ENCODE results near the gene KRTAP29-1. TPM values are rescaled to one million over a fixed set of nuclear protein-coding genes. Genes with fewer than 3 reads are reported as not detected.

KRTAP29-1 gene
- total RNA-seq, 2 donors from 2014 or later: not detected

GRCh38 chr17:41322903-41323895 lies 20.5 kb upstream of the KRTAP29-1 start:
- Mint-ChIP-seq H3K4me3 (no peak overlapping the region), H3K9me3 (no peaks in the 10 kb centered on the region), H3K4me1 (peaks cover 11% of the 10 kb centered on the region), H3K27ac (peak overlapping the region; percentile 59), H3K27me3 (no peaks in the 10 kb centered on the region), H3K36me3 (ENCODE audit: low read depth) (no peaks in the 10 kb centered on the region)
- no peak for ATAC-seq (replicated peaks)

DNA sequence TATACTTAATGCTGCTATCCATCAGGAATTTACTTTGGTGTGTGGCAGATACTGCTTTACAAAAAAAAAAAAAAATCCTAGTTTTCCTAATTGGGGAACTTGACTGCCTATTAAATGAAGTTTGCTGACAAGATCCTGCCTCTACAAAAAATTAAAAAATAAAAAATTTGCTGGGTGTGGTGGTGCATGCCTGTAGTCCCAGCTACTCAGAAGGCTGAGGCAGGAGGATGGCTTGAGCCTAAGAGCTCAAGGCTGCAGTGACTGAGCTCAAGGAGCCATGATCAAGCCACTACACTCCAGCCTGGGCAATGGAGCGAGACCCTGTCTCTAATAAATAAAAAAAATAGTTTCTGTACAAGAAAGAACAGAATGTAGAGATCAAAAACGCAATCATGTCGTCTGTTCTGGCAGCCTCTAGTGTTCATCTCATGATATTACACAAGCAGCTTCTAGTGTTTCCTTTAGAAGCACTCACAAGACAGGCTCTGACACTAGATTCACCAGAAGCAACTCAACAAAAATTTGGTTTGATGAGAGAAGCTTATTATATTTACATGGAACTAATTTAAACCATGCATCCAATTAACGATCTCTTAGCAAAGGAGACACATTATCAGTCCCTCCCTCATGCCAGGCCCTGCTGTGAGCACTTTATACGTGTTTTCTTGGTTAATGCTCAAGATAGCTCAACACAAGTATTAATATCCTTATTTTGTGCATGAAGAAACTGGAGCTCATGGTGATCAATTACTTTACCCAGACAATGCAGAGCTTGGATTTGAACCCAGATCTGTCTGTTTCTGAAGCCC lies 19.6 kb upstream of the KRTAP29-1 start:
- Mint-ChIP-seq H3K27me3 (no peaks in the 10 kb centered on the region), H3K9me3 (no peaks in the 10 kb centered on the region), H3K36me3 (ENCODE audit: low read depth) (no peaks in the 10 kb centered on the region), H3K27ac (peak overlapping the region; percentile 59), H3K4me3 (no peak overlapping the region), H3K4me1 (peaks cover 11% of the 10 kb centered on the region)
- ATAC-seq (replicated peaks): peak; percentile 62

DNA sequence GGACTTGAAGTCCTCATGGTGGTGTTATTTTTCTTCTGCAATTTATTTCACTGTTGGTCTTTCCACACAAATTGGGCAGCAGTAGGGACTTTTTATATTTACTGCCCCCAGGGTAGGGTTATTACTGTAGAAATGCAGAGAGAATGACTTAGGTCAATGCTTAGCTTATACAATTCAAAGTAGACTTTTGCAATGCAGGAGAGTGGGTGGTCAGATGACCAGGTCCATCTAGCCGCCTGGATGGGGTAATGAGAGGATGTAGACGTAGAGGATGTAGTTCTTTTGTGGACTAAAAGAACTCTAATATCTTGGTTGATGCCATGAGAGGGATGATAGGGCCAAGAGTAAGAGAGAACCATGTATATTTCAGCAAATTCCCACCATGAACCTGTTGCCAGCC lies 15.6 kb upstream of the KRTAP29-1 start:
- Mint-ChIP-seq H3K27me3 (no peaks in the 10 kb centered on the region), H3K27ac (no peak overlapping the region), H3K36me3 (ENCODE audit: low read depth) (no peaks in the 10 kb centered on the region), H3K4me1 (peaks cover 5% of the 10 kb centered on the region), H3K4me3 (no peak overlapping the region), H3K9me3 (no peaks in the 10 kb centered on the region)
- no peak for ATAC-seq (replicated peaks)

GRCh38 chr17:41315814-41316445 lies 13.3 kb upstream of the KRTAP29-1 start:
- no peak overlapping the region for H3K4me3 Mint-ChIP-seq
- H3K27me3 Mint-ChIP-seq: no peaks in the 10 kb centered on the region
- H3K36me3 Mint-ChIP-seq (ENCODE audit: low read depth): no peaks in the 10 kb centered on the region
- H3K9me3 Mint-ChIP-seq: no peaks in the 10 kb centered on the region
- no peak for ATAC-seq (replicated peaks)
- H3K4me1 Mint-ChIP-seq: peaks cover 6% of the 10 kb centered on the region
- peak overlapping the region; percentile 38 for H3K27ac Mint-ChIP-seq

GRCh38 chr17:41315204-41315794 lies 12.6 kb upstream of the KRTAP29-1 start, which contains the start of gene KRTAP17-1:
KRTAP17-1 (minus strand) TSS chr17:41315710; CDS start chr17:41315650, 60 bp downstream.
- no peak within 1 kb of the TSS for H3K4me3 Mint-ChIP-seq
- no peaks in the 10 kb centered on the region for H3K9me3 Mint-ChIP-seq
- H3K36me3 Mint-ChIP-seq (ENCODE audit: low read depth): no peaks in the 10 kb centered on the region
- no peak for ATAC-seq (replicated peaks)
- H3K27ac Mint-ChIP-seq: peak within 1 kb of the TSS; percentile 38
- H3K4me1 Mint-ChIP-seq: peaks cover 6% of the 10 kb centered on the region
- no peaks in the 10 kb centered on the region for H3K27me3 Mint-ChIP-seq

GRCh38 chr17:41311111-41311510 lies 8.5 kb upstream of the KRTAP29-1 start:
- ATAC-seq (replicated peaks): no peak
- Mint-ChIP-seq H3K9me3 (no peaks in the 10 kb centered on the region), H3K27me3 (no peaks in the 10 kb centered on the region), H3K4me3 (no peak overlapping the region), H3K4me1 (peaks cover 39% of the 10 kb centered on the region), H3K27ac (no peak overlapping the region), H3K36me3 (ENCODE audit: low read depth) (no peaks in the 10 kb centered on the region)

DNA sequence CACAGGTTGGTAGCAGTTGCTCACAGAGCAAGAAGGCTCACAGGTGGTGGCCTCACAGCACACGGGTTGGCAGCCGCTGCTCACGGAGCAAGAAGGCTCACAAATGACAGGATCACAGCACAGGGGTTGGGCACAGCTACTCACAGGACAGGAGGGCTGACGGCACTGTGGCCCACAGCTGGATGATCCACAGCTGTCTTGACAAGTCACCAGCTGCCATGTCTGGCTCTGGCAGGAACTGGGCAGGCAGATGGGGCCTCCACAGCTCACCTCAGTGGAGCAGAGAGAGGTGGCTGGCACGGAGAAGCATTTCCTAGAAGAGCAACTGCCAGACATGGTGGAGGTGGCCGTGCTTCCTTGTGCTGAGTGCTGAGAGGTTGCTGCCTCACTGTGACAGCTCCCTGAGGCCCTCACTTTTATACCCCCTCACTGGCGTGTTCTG lies 6.3 kb upstream of the KRTAP29-1 start, which contains the start of gene KRTAP16-1:
KRTAP16-1 (minus strand) TSS at position 392 of the 442 bp plus-strand sequence; CDS start at position 336, 56 bp downstream.
- no peaks in the 10 kb centered on the region for H3K9me3 Mint-ChIP-seq
- ATAC-seq (replicated peaks): peak; percentile 75
- peaks cover 39% of the 10 kb centered on the region for H3K4me1 Mint-ChIP-seq
- H3K36me3 Mint-ChIP-seq (ENCODE audit: low read depth): no peaks in the 10 kb centered on the region
- H3K27ac Mint-ChIP-seq: peak within 1 kb of the TSS; percentile 94
- peak within 1 kb of the TSS; percentile 84 for H3K4me3 Mint-ChIP-seq
- H3K27me3 Mint-ChIP-seq: no peaks in the 10 kb centered on the region

DNA sequence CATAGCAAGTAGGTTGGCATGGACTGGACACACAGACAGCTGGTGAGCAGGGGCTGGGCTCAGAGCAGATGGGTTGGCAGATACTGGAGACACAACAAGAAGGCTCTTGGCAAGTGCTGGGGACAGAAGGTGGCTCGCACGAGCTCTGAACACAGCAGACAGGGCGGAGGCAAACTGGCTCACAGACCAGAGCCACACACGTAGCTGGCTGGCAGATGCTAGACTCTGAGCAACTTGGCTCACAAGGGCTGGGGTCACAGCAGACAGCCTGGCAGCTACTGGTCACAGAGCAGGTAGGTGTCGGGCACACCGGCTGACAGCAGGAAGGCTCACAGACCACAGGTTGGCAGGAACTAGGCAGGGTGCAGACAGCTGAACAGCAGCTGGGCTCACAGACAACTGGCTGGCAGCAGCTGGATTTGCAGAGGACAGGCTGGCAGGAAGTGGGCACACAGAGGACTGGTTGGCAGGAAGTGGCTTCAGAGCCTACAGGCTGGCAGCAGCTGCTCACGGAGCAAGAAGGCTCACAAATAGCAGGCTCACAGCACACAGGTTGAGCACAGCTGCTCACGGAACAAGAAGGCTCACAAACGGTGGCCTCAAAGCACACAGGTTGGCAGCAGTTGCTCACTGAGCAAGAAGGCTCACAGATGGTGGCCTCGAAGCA lies 5.7 kb upstream of the KRTAP29-1 start:
- H3K4me1 Mint-ChIP-seq: peaks cover 39% of the 10 kb centered on the region

DNA sequence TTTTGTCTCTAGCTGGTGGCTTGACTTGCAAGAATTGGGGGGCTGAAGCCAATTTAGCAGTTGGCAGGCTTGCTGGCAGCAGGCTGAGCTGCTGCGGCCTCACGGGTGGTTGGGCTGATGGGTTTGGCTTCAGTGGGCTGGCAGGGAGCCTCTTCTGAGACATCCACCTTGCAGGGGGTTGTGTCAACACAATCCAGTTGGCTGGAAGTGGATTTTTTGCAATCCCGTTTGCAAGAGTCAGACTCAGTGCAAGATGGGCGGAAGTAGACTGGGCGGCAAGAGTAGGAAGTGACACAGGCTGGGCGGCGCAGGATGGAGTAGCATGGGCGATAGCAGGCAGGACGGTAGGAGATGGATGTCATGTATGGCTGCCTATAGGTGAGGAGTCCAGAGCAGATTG lies 5.0 kb upstream of the KRTAP29-1 start:
- Mint-ChIP-seq H3K27ac (peak overlapping the region; percentile 94), H3K4me1 (peaks cover 39% of the 10 kb centered on the region), H3K4me3 (peak overlapping the region; percentile 84), H3K27me3 (no peaks in the 10 kb centered on the region), H3K9me3 (no peaks in the 10 kb centered on the region), H3K36me3 (ENCODE audit: low read depth) (no peaks in the 10 kb centered on the region)
- no peak for ATAC-seq (replicated peaks)

More for the DNA sequence above, 5.7 kb upstream of the KRTAP29-1 start:
- no peaks in the 10 kb centered on the region for H3K9me3 Mint-ChIP-seq
- H3K27me3 Mint-ChIP-seq: no peaks in the 10 kb centered on the region
- peak overlapping the region; percentile 84 for H3K4me3 Mint-ChIP-seq
- peak; percentile 82 for ATAC-seq (replicated peaks)
- no peaks in the 10 kb centered on the region for H3K36me3 Mint-ChIP-seq (ENCODE audit: low read depth)
- H3K27ac Mint-ChIP-seq: peak overlapping the region; percentile 94

GRCh38 chr17:41304091-41304490 lies 1.4 kb upstream of the KRTAP29-1 start:
- no peaks in the 10 kb centered on the region for H3K27me3 Mint-ChIP-seq
- no peak overlapping the region for H3K4me3 Mint-ChIP-seq
- ATAC-seq (replicated peaks): no peak
- peaks cover 27% of the 10 kb centered on the region for H3K4me1 Mint-ChIP-seq
- H3K27ac Mint-ChIP-seq: no peak overlapping the region
- H3K36me3 Mint-ChIP-seq (ENCODE audit: low read depth): no peaks in the 10 kb centered on the region
- no peaks in the 10 kb centered on the region for H3K9me3 Mint-ChIP-seq

DNA sequence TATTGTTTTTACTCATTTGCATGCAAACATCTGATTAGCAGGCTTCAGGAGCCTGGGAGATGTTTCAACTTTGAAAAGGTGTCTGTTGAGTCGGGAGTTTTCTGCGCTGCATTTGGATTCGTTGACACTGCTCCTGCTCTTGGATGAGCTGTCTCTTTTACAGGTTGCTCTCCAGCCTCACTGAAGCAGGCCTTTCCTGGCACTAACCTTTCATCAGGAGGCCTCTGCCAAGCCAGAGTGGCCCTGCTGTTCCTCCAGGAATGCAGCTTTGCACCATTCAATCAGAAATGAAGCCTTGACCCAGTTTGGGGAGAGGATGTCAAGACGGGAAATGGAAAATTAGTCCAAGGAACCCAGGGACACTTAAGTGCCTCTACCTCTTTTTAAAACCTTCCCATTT lies 330 bp upstream of the KRTAP29-1 start:
- Mint-ChIP-seq H3K9me3 (no peaks in the 10 kb centered on the region), H3K4me1 (peaks cover 16% of the 10 kb centered on the region), H3K4me3 (no peak overlapping the region), H3K27me3 (no peaks in the 10 kb centered on the region), H3K36me3 (ENCODE audit: low read depth) (no peaks in the 10 kb centered on the region), H3K27ac (no peak overlapping the region)
- no peak for ATAC-seq (replicated peaks)

GRCh38 chr17:41301204-41301790 lies 1.4 kb downstream of the KRTAP29-1 start:
- H3K36me3 Mint-ChIP-seq (ENCODE audit: low read depth): no peaks in the 10 kb centered on the region
- no peak for ATAC-seq (replicated peaks)
- H3K27me3 Mint-ChIP-seq: no peaks in the 10 kb centered on the region
- H3K4me3 Mint-ChIP-seq: no peak overlapping the region
- H3K9me3 Mint-ChIP-seq: no peaks in the 10 kb centered on the region
- no peaks in the 10 kb centered on the region for H3K4me1 Mint-ChIP-seq
- H3K27ac Mint-ChIP-seq: no peak overlapping the region

- Mint-ChIP-seq H3K9me3 (no peaks in the 10 kb centered on the region), H3K36me3 (ENCODE audit: low read depth) (no peaks in the 10 kb centered on the region), H3K4me3 (no peak overlapping the region), H3K4me1 (no peaks in the 10 kb centered on the region), H3K27ac (no peak overlapping the region), H3K27me3 (no peaks in the 10 kb centered on the region)
- no peak for ATAC-seq (replicated peaks)
Measured at GRCh38 chr17:41298458-41299135, 4.1 kb downstream of the KRTAP29-1 start.

Data from activated T-helper 17 cell treated with anti-CD3 and anti-CD28 coated beads, Interleukin-2, amount 50 U/mL, for 72 hours (primary cell).